NCI-H1436 treated with DMSO at 0.1 percent for 48 hours (cell line): Measurements from ENCODE around the gene TBATA.

Experiments
- DNase-seq: peaks from one replicate; lab custom pipeline; 2025; lab: John Stamatoyannopoulos, UW

TBATA gene

GRCh38 chr10:70785190-70785589, at the start of gene TBATA:
Gene TBATA (minus strand): TSS chr10:70785377. CDS start chr10:70783379, 1,998 bp downstream.
- DNase-seq: no peak

- DNase-seq: no peak
These were observed 49.4 kb upstream of the TBATA start for GRCh38 chr10:70834441-70835151.

- DNase-seq: no peak
These were observed 48.8 kb upstream of the TBATA start for GRCh38 chr10:70834021-70834420.

- DNase-seq: no peak
These were observed 48.4 kb upstream of the TBATA start for GRCh38 chr10:70833601-70834000.

GRCh38 chr10:70832852-70833528, 47.8 kb upstream of the TBATA start:
- no peak for DNase-seq

- DNase-seq: no peak
These were observed 47.0 kb upstream of the TBATA start for GRCh38 chr10:70832221-70832620.

- DNase-seq: no peak
These were observed 45.0 kb upstream of the TBATA start for GRCh38 chr10:70830164-70830563.

- DNase-seq: no peak
These were observed 44.4 kb upstream of the TBATA start for GRCh38 chr10:70829543-70829942.

GRCh38 chr10:70828923-70829322, 43.7 kb upstream of the TBATA start:
- no peak for DNase-seq

- no peak for DNase-seq
These were observed 42.0 kb upstream of the TBATA start for GRCh38 chr10:70827086-70827757.

- no peak for DNase-seq
These were observed 37.1 kb upstream of the TBATA start for GRCh38 chr10:70822076-70822820.

- no peak for DNase-seq
These were observed 36.0 kb upstream of the TBATA start for GRCh38 chr10:70820976-70821750.

- no peak for DNase-seq
These were observed 31.2 kb upstream of the TBATA start for GRCh38 chr10:70816220-70816894.

- DNase-seq: no peak
These were observed 30.5 kb upstream of the TBATA start, which contains the start of gene SGPL1 for GRCh38 chr10:70815504-70816219. Gene SGPL1 (plus strand): TSS chr10:70815948. CDS start chr10:70816854, 906 bp downstream.

- no peak for DNase-seq
These were observed 28.9 kb upstream of the TBATA start for GRCh38 chr10:70814126-70814525.

- DNase-seq: no peak
These were observed 27.6 kb upstream of the TBATA start for GRCh38 chr10:70812814-70813213.

GRCh38 chr10:70811881-70812280, 26.7 kb upstream of the TBATA start:
- DNase-seq: no peak

- no peak for DNase-seq
These were observed 25.8 kb upstream of the TBATA start for GRCh38 chr10:70810967-70811366.

- no peak for DNase-seq
These were observed 24.5 kb upstream of the TBATA start for GRCh38 chr10:70809726-70810125.

GRCh38 chr10:70809011-70809611, 23.9 kb upstream of the TBATA start:
- no peak for DNase-seq
